Stimulated activated CD8-positive, alpha-beta memory T cell treated with anti-CD3 and anti-CD28 coated beads, Interleukin-7, amount 100 ng/mL, for 1 hour (primary cell): Measurements from ENCODE around the gene BMP8B.

ENCODE experiments used
- DNase-seq, 2 donors: peaks; one replicate each; pipeline ENCODE4 v3.0.0-alpha.2; 2020; ENCODE audit warnings: low read depth in 2 of 2

The BMP8B gene

GRCh38 chr1:39722495-39722894 lies 66.2 kb downstream of the BMP8B start:
- DNase-seq, result no peak

GRCh38 chr1:39721664-39722063 lies 67.0 kb downstream of the BMP8B start:
- DNase-seq, result no peak

GRCh38 chr1:39720094-39720999 lies 68.3 kb downstream of the BMP8B start:
- no peak for DNase-seq

GRCh38 chr1:39717809-39718208 lies 70.9 kb downstream of the BMP8B start:
- no peak for DNase-seq

GRCh38 chr1:39713557-39713956 lies 75.1 kb downstream of the BMP8B start:
- no peak for DNase-seq

GRCh38 chr1:39711966-39712340 lies 76.7 kb downstream of the BMP8B start:
- DNase-seq, result no peak

GRCh38 chr1:39711104-39711965 lies 77.3 kb downstream of the BMP8B start:
- DNase-seq, result no peak

- DNase-seq, result no peak
Observed at GRCh38 chr1:39707506-39707905, 81.2 kb downstream of the BMP8B start.
